Activated naive CD8-positive, alpha-beta T cell treated with anti-CD3 and anti-CD28 coated beads for 36 hours (primary cell): ENCODE results near the gene CYP4F12. TPM values are rescaled to one million over a fixed set of nuclear protein-coding genes. Genes with fewer than 3 reads are reported as not detected.
"Not testable (repeated sequence)": the region's sequence is repeated elsewhere in the genome, so short reads cannot be mapped to it uniquely, and the experiment has no call there.

Experiments used
- DNase-seq: peaks from one replicate; pipeline ENCODE4 v3.0.0; 2021
- H3K27ac Mint-ChIP-seq: one replicate; pipeline ENCODE4 v1.8.0; 2022; ENCODE audit warnings: mild to moderate bottlenecking, moderate library complexity, mixed read lengths
- H3K27me3 Mint-ChIP-seq: one replicate; pipeline ENCODE4 v1.8.0; 2022; ENCODE audit warnings: mild to moderate bottlenecking, mixed read lengths
- H3K36me3 Mint-ChIP-seq: one replicate; pipeline ENCODE4 v1.8.0; 2021; ENCODE audit warnings: mild to moderate bottlenecking, mixed read lengths
- H3K4me1 Mint-ChIP-seq: one replicate; pipeline ENCODE4 v1.8.0; 2021; ENCODE audit warnings: mixed read lengths
- H3K4me3 Mint-ChIP-seq: one replicate; pipeline ENCODE4 v1.8.0; 2022; ENCODE audit warnings: mild to moderate bottlenecking, moderate library complexity, mixed read lengths
- H3K9me3 Mint-ChIP-seq: one replicate; pipeline ENCODE4 v1.8.0; 2022; ENCODE audit warnings: mixed read lengths
- total RNA-seq, 2 experiments: library from RNA; stranded (reverse); gene quantifications; one replicate each; pipeline ENCODE4 v1.2.3, GENCODE V29; 2021

CYP4F12 gene
- total RNA-seq, 2 experiments from 2014 or later = not detected

DNA sequence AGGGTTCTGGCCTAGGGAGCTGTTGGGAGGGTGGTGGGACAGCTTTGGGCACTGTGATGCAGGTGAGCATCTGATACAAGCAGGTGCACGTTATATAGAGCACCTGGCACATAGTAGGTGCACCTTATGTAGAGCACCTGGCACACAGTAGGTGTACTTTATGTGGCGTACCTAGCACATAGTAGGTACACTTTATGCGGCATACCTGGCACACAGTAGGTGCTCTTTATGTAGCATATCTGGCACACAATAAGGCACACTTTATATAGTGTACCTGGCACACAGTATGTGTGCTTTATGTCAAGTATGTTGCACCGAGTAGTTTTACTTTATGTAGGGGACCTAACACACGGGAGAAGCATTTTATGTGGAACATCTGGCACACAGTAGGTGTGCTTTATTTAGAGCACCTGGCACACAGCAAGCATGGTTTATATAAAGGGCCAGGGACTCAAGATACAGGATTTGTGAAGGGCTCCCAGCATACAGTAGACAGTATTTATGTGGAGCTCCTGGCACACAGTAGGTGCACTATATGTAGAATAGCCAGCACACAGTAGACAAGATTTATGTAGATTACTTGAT is 1.6 kb upstream of the CYP4F12 start:
- Mint-ChIP-seq H3K4me1 (peaks cover 13% of the 10 kb centered on the region), H3K9me3 (no peaks in the 10 kb centered on the region), H3K27ac (no peak overlapping the region), H3K27me3 (no peaks in the 10 kb centered on the region), H3K36me3 (no peaks in the 10 kb centered on the region), H3K4me3 (no peak overlapping the region)
- DNase-seq = no peak

DNA sequence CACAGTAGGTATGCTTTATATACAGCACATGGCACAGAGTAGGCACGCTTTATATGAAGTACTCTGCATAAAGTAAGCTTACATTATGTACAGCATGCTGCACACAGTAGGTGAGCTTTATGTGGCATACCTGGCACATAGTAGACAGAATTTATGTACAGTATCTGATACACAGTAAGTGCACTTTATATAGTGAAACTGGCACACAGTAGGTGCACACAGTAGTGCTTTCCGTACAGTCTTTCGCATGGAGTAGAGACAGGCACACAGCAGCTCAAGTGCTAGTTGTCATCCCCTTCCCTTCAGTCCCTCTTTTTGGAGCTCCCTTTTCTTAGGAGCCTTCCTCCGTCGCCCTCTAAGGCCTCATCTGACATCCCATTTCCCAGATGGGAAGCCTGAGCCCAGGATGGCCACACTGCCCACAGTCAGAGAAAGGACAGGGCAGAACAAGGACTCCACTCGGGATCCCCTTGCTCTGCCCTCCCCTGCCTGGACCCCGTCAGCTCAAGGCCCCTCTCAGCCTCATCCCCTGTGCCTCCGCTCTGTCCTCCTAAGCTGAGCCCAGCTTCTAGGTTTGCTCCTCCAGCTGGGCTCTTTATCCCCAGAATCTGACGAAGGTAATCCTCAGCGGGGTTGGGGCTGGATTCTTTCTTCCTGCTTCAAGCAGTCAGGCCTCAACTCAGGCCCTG is 852 bp upstream of the CYP4F12 start:
- no peaks in the 10 kb centered on the region for H3K27me3 Mint-ChIP-seq
- no peak overlapping the region for H3K4me3 Mint-ChIP-seq
- H3K9me3 Mint-ChIP-seq = no peaks in the 10 kb centered on the region
- H3K27ac Mint-ChIP-seq = no peak overlapping the region
- H3K36me3 Mint-ChIP-seq = no peaks in the 10 kb centered on the region
- DNase-seq = no peak
- peaks cover 13% of the 10 kb centered on the region for H3K4me1 Mint-ChIP-seq

GRCh38 chr19:15673176-15673654 is 328 bp downstream of the CYP4F12 start:
- H3K27ac Mint-ChIP-seq = peak overlapping the region; percentile 50
- peaks cover 13% of the 10 kb centered on the region for H3K4me1 Mint-ChIP-seq
- no peak overlapping the region for H3K4me3 Mint-ChIP-seq
- no peaks in the 10 kb centered on the region for H3K9me3 Mint-ChIP-seq
- no peaks in the 10 kb centered on the region for H3K27me3 Mint-ChIP-seq
- no peaks in the 10 kb centered on the region for H3K36me3 Mint-ChIP-seq
- no peak for DNase-seq

GRCh38 chr19:15675560-15675959 is 2.7 kb downstream of the CYP4F12 start:
- H3K9me3 Mint-ChIP-seq = no peaks in the 10 kb centered on the region
- peaks cover 13% of the 10 kb centered on the region for H3K4me1 Mint-ChIP-seq
- H3K36me3 Mint-ChIP-seq = no peaks in the 10 kb centered on the region
- no peak for DNase-seq
- H3K4me3 Mint-ChIP-seq = no peak overlapping the region
- no peak overlapping the region for H3K27ac Mint-ChIP-seq
- H3K27me3 Mint-ChIP-seq = peaks cover 5% of the 10 kb centered on the region

GRCh38 chr19:15679089-15679488 is 6.2 kb downstream of the CYP4F12 start:
- no peak for DNase-seq
- no peaks in the 10 kb centered on the region for H3K4me1 Mint-ChIP-seq
- no peaks in the 10 kb centered on the region for H3K9me3 Mint-ChIP-seq
- no peaks in the 10 kb centered on the region for H3K36me3 Mint-ChIP-seq
- no peak overlapping the region for H3K27ac Mint-ChIP-seq
- H3K4me3 Mint-ChIP-seq = no peak overlapping the region
- H3K27me3 Mint-ChIP-seq = peaks cover 14% of the 10 kb centered on the region

DNA sequence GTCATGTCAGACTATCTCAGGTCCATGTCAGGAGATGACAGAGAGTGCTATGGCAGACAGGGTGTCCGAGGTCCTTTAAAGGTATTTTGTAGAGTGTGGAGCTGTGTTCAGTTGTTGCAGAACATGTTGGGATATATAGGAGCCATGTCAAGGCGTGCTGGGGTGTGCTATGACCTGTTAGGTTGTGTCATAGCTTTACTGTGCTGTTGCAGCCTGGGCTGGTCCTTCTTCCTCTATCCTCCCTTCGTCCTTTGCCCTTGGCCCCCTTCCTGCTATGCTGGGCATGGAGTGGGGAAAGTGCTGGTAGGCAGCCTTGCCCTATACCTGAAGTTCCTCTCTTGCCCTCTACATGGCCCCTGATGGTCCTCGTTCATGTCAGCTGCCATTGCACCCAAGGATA is 7.0 kb downstream of the CYP4F12 start:
- H3K27ac Mint-ChIP-seq, H3K36me3 Mint-ChIP-seq, DNase-seq, H3K9me3 Mint-ChIP-seq, H3K4me3 Mint-ChIP-seq, H3K4me1 Mint-ChIP-seq: not testable (repeated sequence)
- H3K27me3 Mint-ChIP-seq = peaks cover 18% of the 10 kb centered on the region

DNA sequence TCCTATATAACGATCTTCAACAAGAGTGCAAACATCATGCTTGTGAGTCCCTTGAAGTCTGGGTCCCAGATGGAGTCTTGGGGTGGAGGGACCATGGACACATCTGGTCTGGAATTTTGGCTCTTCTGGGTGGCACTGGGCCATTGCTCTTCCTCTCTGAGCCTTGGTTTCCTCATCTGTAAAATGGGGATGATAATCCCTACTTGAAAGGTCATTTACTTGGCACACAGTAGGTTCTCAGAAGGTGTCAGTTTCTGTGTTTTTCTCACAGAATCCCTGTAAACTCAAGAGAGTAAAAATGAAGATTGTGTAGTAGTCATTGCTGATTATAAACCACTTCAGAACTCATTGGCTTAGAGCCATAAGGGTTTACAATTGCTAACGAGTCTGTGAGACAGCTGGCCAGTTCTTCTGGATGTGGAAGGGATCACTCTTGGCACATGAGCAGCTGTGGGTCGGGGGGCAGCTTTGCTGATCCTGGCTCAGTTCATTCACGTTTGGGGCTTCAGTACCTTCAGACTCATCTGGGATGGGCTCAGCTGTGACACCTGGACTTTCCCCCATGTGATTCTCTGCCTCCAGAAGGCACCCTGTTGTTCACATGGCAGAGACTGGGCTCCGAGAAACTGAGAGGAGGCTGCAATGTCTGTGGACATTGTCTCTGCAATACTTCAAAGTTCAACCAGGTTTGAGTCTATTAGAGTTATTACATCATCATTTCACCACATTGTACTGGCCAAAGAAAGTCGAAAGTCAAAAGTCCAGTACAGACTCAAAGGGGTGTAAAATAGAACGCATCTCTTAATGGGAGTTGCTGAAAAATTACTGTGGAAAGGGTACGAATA is 7.8 kb downstream of the CYP4F12 start:
- Mint-ChIP-seq H3K36me3 (no peaks in the 10 kb centered on the region), H3K9me3 (no peaks in the 10 kb centered on the region), H3K4me1 (no peaks in the 10 kb centered on the region), H3K4me3 (no peak overlapping the region), H3K27me3 (peaks cover 18% of the 10 kb centered on the region), H3K27ac (no peak overlapping the region)
- no peak for DNase-seq

- no peak for DNase-seq
- Mint-ChIP-seq H3K4me3 (no peak overlapping the region), H3K27me3 (peaks cover 26% of the 10 kb centered on the region), H3K9me3 (peaks cover 3% of the 10 kb centered on the region), H3K4me1 (no peaks in the 10 kb centered on the region), H3K27ac (no peak overlapping the region), H3K36me3 (no peaks in the 10 kb centered on the region)
Observed at GRCh38 chr19:15683411-15683810, 10.5 kb downstream of the CYP4F12 start.

- Mint-ChIP-seq H3K4me3 (no peak overlapping the region), H3K27ac (no peak overlapping the region), H3K4me1 (no peaks in the 10 kb centered on the region), H3K36me3 (no peaks in the 10 kb centered on the region), H3K9me3 (peaks cover 8% of the 10 kb centered on the region), H3K27me3 (peaks cover 28% of the 10 kb centered on the region)
- DNase-seq = no peak
Observed at GRCh38 chr19:15684828-15685227, 11.9 kb downstream of the CYP4F12 start.

- no peaks in the 10 kb centered on the region for H3K36me3 Mint-ChIP-seq
- peaks cover 2% of the 10 kb centered on the region for H3K9me3 Mint-ChIP-seq
- no peak overlapping the region for H3K4me3 Mint-ChIP-seq
- peaks cover 22% of the 10 kb centered on the region for H3K27me3 Mint-ChIP-seq
- no peak for DNase-seq
- no peak overlapping the region for H3K27ac Mint-ChIP-seq
- H3K4me1 Mint-ChIP-seq = no peaks in the 10 kb centered on the region
Observed at GRCh38 chr19:15696654-15697194, 23.8 kb downstream of the CYP4F12 start.

DNA sequence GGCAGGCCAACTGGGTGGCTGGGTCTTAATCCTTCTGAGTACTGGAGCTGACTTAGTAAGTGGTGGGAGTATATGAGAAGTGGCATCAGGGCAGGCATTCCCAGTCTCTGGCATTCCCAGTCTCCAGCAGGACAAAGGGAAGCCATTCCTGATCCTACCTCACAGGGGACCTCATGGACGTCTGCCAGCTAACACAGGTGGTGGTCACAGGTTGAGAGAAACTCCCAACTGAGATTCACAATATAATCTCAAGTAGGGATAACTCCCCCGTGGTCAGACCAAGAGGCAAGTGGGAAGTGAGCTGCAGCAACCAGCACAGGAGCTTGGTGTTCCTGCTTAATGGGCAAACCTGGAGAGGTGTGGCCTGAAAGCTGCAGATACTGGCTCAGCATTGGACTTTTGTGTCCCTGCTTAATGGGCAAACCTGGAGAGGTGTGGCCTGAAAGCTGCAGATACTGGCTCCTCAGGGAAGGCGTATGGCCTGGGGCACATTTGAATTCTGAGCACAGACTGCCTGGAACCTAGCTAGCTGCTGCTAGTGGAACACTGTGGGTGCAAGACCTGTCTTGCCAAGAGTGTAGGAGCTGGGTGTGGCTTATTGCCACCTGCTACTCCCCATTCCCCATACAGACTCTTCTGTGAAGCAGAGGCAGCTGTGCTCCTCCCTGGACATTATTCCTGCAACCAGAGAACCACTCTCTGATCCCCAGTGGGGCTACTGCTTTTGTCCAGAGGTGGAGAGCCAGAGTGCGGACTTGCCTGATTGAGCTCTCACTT is 29.1 kb downstream of the CYP4F12 start:
- no peak overlapping the region for H3K4me3 Mint-ChIP-seq
- no peaks in the 10 kb centered on the region for H3K36me3 Mint-ChIP-seq
- no peaks in the 10 kb centered on the region for H3K4me1 Mint-ChIP-seq
- DNase-seq = no peak
- H3K9me3 Mint-ChIP-seq = no peaks in the 10 kb centered on the region
- no peak overlapping the region for H3K27ac Mint-ChIP-seq
- peaks cover 34% of the 10 kb centered on the region for H3K27me3 Mint-ChIP-seq

DNA sequence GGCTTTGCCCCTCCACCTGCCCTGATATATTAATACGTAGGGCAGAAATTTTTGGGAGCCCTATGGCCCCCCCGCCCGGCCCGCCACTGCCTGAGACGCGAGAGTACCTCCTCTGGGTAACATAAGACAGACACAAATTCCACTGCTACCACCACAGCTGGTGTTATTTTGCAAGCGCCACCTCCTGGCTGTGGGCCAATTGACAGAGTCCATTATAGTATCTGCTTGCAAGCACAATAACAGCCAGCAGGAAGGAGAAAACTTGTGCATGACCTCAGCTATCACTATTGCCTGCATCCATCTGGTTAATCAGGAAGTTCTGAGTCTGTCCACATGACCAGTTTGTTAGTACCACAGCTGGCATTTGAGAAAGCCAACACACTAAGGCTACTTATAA is 29.6 kb downstream of the CYP4F12 start:
- H3K9me3 Mint-ChIP-seq = no peaks in the 10 kb centered on the region
- no peak overlapping the region for H3K4me3 Mint-ChIP-seq
- peaks cover 31% of the 10 kb centered on the region for H3K27me3 Mint-ChIP-seq
- H3K36me3 Mint-ChIP-seq = no peaks in the 10 kb centered on the region
- no peak overlapping the region for H3K27ac Mint-ChIP-seq
- DNase-seq = no peak
- no peaks in the 10 kb centered on the region for H3K4me1 Mint-ChIP-seq

- no peak overlapping the region for H3K27ac Mint-ChIP-seq
Observed at GRCh38 chr19:15714638-15715037, 41.8 kb downstream of the CYP4F12 start.

GRCh38 chr19:15715642-15716041 is 42.8 kb downstream of the CYP4F12 start:
- Mint-ChIP-seq H3K27ac (no peak overlapping the region), H3K4me3 (no peak overlapping the region), H3K27me3 (peaks cover 14% of the 10 kb centered on the region), H3K4me1 (no peaks in the 10 kb centered on the region), H3K9me3 (no peaks in the 10 kb centered on the region), H3K36me3 (no peaks in the 10 kb centered on the region)
- no peak for DNase-seq

More at GRCh38 chr19:15714638-15715037, 41.8 kb downstream of the CYP4F12 start:
- peaks cover 14% of the 10 kb centered on the region for H3K27me3 Mint-ChIP-seq
- H3K9me3 Mint-ChIP-seq = no peaks in the 10 kb centered on the region
- no peaks in the 10 kb centered on the region for H3K4me1 Mint-ChIP-seq
- DNase-seq = no peak
- H3K36me3 Mint-ChIP-seq = no peaks in the 10 kb centered on the region
- no peak overlapping the region for H3K4me3 Mint-ChIP-seq
